Iris pigment epithelial cell (primary cell): ENCODE data around the gene NDUFB11.

Experiments
- DNase-seq: peaks from one replicate; pipeline ENCODE4 v3.0.0-alpha.2; 2011; ENCODE audit warnings: low read depth

The NDUFB11 gene

GRCh38 chrX:47174846-47175587 is 30.5 kb upstream of the NDUFB11 start:
- DNase-seq = no peak

DNA sequence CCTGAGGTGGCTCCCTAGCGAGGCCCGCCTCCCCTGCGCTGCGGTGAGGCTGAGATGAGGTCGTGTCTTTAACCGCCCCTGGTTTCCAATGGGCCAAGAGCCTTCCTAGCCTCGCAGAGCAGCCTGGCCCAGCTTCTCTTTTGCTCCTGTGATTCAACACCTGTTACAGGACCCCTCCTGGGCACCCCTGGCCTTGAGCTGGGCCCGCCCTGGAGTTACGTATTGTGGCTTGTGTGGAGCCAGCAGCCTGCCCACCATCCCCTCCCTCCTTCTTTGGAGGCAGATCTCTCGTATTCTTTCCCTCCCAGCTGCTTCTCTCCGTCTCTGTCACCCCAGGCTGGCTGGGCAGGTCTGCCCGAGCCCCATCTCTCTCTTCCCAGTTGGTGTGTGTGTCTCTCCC is 29.9 kb upstream of the NDUFB11 start:
- DNase-seq = no peak

- DNase-seq = no peak
These were observed 28.7 kb upstream of the NDUFB11 start for GRCh38 chrX:47172971-47173792.

GRCh38 chrX:47172549-47172948 is 28.0 kb upstream of the NDUFB11 start:
- no peak for DNase-seq

DNA sequence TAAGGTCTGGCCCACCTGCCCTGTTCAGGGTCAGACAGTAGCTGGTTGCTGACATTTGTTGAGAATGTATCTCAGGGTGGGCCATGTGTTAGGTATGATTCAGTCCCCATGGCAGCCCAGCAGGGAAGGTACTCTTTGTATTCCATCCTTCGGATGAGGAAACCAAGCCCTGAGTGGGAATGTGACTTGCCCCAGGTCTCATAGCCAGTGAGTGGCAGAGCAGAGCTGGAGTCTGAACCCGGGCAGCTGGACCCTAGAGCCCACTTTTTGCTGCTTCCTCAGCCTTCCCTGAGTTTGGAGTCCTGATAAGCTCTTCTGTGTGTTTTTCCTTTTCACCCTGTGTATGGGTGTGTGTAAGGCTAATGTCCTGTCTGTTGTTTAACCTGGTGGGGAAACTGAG is 27.5 kb upstream of the NDUFB11 start:
- DNase-seq = no peak

GRCh38 chrX:47170861-47171692 is 26.6 kb upstream of the NDUFB11 start:
- no peak for DNase-seq

GRCh38 chrX:47169726-47170515 is 25.4 kb upstream of the NDUFB11 start:
- peak; percentile 70 for DNase-seq

DNA sequence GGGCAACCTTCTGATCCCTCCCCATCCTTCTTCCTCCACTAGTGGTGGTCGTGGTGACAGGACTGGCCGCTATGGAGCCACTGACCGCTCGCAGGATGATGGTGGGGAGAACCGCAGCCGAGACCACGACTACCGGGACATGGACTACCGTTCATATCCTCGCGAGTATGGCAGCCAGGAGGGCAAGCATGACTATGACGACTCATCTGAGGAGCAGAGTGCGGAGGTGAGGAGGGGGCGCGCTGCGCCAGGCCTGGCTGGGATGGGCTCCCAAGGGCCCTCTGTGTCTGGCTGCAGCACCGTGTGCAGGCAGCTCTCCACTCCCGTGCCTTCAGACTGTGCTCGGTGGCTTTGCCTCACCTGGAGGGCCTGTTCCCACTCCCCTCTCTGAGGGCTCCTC is 24.8 kb upstream of the NDUFB11 start:
- no peak for DNase-seq

DNA sequence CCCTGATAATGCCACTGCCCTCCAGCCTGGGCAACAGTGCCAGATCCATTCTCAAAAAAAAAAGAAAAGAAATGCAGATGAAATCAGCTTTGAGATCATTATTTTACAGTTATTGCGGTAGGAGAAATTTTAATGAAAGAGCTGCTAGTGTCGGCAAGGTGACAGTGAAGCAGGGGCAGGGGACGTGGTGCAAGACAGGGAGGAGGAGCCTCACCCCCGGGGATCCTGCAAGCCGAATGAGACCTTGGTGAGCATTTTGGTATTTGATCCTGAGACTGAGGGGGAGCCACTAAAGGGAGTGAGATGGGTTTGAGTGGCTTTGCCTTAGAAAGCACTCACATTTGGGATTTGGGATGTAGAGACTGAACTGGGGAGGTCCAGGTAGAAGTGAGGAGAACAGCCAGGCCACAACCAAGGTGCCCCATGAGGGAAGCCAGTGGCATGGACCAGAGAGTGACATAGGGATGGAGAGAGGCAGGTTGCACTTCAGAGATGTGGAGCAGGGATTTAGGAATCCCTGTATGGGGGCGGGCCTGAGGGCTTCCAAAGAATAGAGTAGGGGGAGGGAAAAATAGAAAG is 24.1 kb upstream of the NDUFB11 start:
- no peak for DNase-seq

DNA sequence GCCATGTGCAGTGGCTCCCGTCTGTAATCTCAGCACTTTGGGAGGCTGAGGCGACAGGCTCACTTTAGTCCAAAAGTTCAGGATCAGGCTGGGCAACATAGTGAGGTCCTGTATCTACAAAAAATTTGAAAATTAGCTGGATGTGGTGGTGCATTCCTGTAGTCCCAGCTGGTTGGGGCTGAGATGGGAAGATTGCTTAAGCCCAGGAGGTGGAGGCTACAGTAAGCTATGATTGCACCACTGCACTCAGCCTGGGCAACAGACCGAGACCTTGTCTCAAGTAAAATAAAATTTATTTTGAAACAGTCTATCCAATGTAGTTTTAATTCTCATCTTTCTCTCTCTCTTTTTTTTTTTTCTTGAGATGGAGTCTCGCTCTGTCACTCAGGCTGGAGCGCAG is 21.6 kb upstream of the NDUFB11 start:
- peak; percentile 72 for DNase-seq

DNA sequence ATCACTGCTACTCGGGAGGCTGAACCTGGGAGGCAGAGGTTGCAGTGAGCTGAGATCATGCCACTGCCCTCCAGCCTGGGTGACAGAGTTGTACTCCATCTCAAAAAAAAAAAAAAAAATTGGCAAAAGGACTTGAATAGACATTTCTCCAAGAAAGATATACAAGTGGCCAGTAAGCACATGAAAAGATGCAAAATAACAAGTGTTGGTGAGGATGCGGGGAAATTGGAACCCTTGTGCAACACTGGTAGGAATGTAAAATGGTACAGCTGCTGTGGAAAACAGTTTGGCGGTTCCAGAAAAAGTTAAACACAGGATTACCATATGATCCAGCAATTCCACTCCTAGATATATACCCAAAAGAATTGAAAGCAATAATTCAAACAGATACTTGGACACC is 19.9 kb upstream of the NDUFB11 start:
- DNase-seq = no peak

DNA sequence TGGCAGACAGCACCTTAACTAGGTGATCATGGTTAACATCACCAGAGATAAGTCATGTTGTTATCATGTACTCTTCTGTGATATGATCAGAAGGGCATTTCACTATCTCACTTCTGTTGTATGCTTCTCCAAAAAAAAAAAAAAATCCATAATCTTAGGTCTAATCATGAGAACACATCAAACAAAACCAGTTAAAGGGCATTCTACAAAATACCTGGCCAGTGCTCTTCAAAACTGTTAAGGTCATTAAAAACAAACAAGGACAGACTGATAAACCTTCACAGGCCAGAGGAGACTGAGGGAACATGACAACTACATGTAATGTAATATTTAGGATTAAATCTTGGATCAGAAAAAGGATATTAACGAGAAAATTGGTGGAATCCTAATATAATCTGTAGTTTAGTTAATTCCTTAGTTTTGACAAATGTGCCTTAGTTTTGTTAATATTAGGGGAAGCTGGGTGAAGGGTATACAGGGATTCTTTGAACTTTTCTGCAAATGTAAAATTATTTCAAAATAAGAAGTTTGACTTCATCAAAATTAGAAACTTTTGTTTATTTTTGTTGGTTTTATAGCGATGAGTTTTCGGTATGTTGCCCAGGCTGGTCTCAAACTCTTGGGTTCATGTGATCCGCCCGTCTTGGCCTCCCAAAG is 18.6 kb upstream of the NDUFB11 start:
- DNase-seq = no peak

DNA sequence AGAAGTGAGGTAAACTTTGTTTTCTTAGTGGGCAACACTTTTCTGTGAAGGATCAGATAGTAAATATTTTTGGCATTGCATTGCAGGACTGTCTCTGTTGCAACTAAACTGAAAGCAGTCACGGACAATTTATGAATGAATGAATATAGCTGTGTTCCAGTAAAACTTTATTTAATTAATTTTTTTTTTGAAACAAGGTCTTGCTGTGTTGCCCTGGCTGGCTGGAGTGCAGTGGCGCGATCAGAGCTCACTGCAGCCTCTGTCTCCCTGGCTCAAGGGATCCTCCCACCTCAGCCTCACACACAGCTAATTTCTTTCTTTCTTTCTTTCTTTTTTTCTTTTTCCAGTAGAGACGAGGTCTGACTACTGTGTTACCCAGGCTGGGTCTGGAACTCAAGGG is 16.3 kb upstream of the NDUFB11 start:
- DNase-seq = no peak

GRCh38 chrX:47158781-47159180 is 14.3 kb upstream of the NDUFB11 start:
- DNase-seq = no peak

DNA sequence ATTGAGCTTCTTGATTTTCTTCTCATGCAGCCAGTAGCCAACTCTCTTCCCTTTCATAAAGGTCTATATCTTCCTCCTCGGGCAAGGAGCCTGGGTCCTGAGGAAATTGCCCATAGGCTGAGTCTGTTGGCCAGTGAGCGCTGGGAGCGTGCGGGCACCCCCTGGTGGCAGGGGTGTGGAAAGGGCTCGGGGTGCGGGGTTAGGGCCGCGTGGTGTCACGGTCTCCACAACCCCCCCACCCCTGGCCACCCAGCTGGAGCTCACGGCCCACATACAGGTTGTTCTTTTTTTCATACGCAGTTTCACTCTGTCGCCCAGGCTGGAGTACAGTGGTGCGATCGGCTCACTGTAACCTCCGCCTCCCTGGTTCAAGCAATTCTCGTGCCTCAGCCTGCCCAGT is 13.6 kb upstream of the NDUFB11 start:
- DNase-seq = no peak

DNA sequence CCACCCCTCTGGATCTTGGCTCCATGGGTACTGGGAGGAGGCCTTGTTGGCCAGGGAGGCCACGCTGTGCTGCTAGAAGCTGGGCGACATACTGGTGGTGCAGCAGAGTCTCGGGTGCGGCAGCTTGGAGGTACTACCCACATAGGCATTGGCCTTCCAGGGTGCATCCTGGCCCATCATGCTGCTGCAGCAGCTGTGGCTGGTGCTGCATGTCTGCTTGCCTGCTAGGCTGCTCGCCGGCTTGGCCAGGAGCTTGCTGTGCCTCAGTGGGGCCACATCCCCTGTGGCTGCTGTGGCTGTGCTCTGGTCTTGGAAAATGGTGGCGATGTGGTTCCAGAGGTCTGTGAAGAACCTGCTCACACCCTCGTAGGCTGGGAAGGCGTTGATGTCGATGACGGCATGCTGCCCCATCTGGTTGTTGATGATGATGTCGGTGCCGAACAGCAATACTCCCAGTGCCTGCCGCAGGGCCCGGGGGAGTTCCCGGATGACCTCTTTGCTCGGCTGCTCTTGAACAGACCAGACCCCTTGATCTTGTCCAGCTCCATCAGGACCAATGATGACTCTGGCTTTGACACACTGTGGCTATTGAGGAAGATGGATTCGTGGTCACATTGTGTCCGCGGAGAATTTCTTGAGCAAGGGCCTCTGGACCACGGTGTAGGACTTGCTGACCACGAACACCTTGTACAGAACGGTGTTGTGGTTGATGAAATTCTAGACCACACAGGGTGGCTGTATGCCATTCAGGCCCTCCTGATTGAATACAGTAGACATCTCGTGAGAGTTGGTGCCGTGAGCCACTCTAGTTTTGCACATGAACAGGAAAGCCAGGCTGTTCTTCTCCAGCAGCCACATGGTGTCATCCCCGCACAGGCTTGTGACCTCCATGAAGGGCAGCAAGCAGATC is 12.4 kb upstream of the NDUFB11 start:
- DNase-seq = peak; percentile 12

GRCh38 chrX:47151435-47151834 is 6.9 kb upstream of the NDUFB11 start:
- no peak for DNase-seq

GRCh38 chrX:47148946-47149345 is 4.4 kb upstream of the NDUFB11 start:
- DNase-seq = peak; percentile 40

DNA sequence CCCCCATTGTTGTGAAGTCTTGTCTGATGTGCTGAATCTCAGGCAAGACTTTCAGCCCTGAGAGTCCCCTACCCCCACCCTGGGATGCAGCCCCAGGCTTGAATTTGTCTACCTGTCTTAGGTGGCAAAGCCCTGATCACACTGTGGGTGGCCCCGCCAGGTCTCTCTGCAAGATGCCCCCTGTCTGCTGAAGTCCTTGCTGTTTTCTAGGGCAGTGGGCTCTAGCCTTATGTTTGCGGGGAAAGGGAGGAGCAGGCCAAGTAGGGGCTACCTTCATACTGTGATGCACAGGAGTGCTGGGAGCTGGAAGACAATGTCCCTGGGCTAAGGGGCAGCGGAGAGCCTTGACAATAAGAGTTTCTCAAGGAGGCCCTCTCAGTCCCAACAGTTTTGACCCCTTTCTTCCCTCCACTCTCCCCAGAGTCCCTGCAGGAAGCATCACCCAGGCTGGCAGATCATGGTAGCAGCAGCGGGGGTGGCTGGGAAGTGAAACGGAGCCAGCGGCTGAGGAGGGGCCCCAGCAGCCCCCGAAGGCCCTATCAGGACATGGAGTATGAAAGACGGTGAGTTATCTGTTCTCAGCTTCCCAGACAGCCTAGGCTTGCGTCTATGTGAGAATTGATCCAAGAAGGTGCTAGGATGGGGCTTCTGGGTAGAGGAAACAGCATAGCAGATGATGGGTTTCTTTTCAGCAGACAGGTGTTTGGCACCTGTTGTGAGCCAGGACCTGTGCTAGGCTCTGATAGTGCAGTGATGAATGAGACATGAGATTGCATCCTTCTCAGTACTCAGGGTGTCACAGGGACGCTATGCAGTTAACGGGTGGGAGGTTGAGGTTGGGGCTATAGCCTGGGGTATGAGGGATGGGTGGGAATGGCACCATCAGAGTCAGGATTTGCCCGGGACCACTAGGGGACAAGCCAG is 2.7 kb upstream of the NDUFB11 start:
- no peak for DNase-seq
